Measurements from ENCODE around the gene TARS2. TPM values are rescaled to one million over a fixed set of nuclear protein-coding genes. Genes with fewer than 3 reads are reported as not detected.

Gene TARS2
- total and polyA plus RNA-seq, 7 experiments from 2014 or later, result 28.3 to 39.0 (median 30.6) TPM

DNA sequence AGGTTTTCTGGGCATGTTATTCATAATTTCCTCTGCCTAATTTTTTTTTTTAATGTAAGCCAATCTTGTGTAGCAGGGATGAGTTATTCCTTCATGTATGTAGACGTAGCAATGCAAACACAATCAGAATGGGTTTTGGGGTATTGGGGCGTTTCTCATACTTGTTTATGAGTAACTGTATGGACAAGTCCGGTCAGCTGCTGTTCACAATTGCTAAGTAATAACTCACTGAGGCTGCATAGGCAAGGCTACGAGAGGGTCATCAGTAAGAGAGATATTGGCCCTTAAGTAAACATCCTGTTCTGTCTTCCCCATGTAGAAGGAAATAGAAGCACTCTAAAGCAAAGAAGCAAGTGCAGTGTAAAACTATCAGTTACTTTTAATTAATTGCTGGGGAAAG lies 9.5 kb upstream of the TARS2 start:
- no peak overlapping the region for H3K4me3 Mint-ChIP-seq
- intact Hi-C loops (cut with micrococcal nuclease), result no loop called here
- peak overlapping the region in 8 of 9 donors; percentile 30 to 86 (median 77) for H3K27ac Mint-ChIP-seq
- Histone ChIP-seq H3K4me1 (ENCODE audit: control insufficient read depth in 2 of 2, insufficient read depth in 2 of 2, low read length in 2 of 2) (no peaks in the 10 kb centered on the region), H3K27ac (ENCODE audit: low read depth, low read length) (peak overlapping the region; percentile 39), H3K9me3 (ENCODE audit: control insufficient read depth in 2 of 3, low read length in 3 of 3) (no peaks in the 10 kb centered on the region), H3K36me3 (ENCODE audit: control insufficient read depth in 2 of 3, insufficient read depth in 3 of 3, low read length in 3 of 3) (peaks cover 0 to 12% (median 0%) of the 10 kb centered on the region in 3 experiments), H3K27me3 (ENCODE audit: control insufficient read depth in 2 of 2, insufficient read depth in 2 of 2, low read length in 2 of 2) (no peaks in the 10 kb centered on the region), H3K4me3 (ENCODE audit: low read length) (no peak overlapping the region)
- no peaks in the 10 kb centered on the region for H3K36me3 Mint-ChIP-seq
- peak; percentile 14 for ATAC-seq
- H3K27me3 Mint-ChIP-seq, result no peaks in the 10 kb centered on the region
- H3K4me1 Mint-ChIP-seq, result peaks cover 2 to 21% (median 16%) of the 10 kb centered on the region in 7 donors
- no peak for DNase-seq
- H3K9me3 Mint-ChIP-seq, result peaks cover 0 to 5% (median 0%) of the 10 kb centered on the region in 11 donors
- CTCF ChIA-PET, result no interaction called here
- POLR2A ChIA-PET, result no interaction called here

DNA sequence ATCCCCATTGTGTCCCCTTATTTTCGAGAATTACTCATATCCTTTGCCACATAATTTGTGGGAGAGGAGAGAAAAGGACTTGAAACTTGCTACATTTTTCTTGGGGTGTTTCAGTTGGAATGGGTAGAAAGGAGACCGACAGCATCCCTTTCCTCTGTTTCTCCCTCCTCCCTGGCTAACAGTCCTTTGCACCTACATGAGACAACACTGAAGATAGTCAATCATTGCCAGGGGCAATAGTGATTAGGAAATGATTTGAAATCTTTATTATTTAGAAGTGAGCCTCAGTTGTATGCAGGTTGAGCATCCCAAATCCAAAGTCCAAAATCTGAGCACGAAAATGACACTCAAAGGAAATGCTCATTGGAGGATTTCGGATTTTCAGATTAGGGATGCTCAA lies 7.8 kb upstream of the TARS2 start:
- H3K4me1 Mint-ChIP-seq, result peaks cover 0 to 21% (median 16%) of the 10 kb centered on the region in 7 donors
- Histone ChIP-seq H3K27me3 (ENCODE audit: control insufficient read depth in 2 of 2, insufficient read depth in 2 of 2, low read length in 2 of 2) (no peaks in the 10 kb centered on the region), H3K4me3 (ENCODE audit: low read length) (no peak overlapping the region), H3K4me1 (ENCODE audit: control insufficient read depth in 2 of 2, insufficient read depth in 2 of 2, low read length in 2 of 2) (no peaks in the 10 kb centered on the region), H3K36me3 (ENCODE audit: control insufficient read depth in 2 of 3, insufficient read depth in 3 of 3, low read length in 3 of 3) (peaks cover 0 to 4% (median 0%) of the 10 kb centered on the region in 3 experiments), H3K9me3 (ENCODE audit: control insufficient read depth in 2 of 3, low read length in 3 of 3) (no peaks in the 10 kb centered on the region), H3K27ac (ENCODE audit: low read depth, low read length) (no peak overlapping the region)
- peaks cover 0 to 4% (median 0%) of the 10 kb centered on the region in 11 donors for H3K9me3 Mint-ChIP-seq
- intact Hi-C loops (cut with micrococcal nuclease), result no loop called here
- ChIA-PET CTCF (interaction anchor here (0.6 kb wide), 1 partner anchor 1141 kb away, joined by 3 read pairs; no protein-coding TSS in a partner anchor), POLR2A (no interaction called here)
- H3K27me3 Mint-ChIP-seq, result no peaks in the 10 kb centered on the region
- peak overlapping the region in 3 of 9 donors; percentile 2 to 60 (median 38) for H3K27ac Mint-ChIP-seq
- DNase-seq (no peak), ATAC-seq (no peak)
- H3K4me3 Mint-ChIP-seq, result no peak overlapping the region
- no peaks in the 10 kb centered on the region for H3K36me3 Mint-ChIP-seq

DNA sequence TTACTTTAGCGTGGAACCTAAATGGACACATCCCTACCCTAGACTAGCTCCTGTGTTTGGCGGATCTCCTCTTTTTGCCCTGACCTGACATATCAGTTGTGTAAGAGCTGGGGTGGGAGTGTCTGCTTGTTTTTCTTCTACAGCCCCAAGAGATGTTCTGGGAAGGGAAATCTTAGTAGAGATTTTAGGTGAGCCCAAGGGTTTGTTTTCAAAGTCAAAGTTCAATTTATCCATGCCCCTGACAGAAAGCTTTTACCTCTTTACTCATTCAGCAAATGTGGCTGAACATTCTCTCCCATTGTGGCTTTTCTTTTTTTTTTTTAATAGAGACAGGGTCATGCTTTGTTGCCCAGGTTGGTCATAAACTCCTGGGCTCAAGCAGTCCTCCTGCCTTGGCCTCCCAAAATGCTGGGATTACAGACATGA lies 7.3 kb upstream of the TARS2 start:
- no peaks in the 10 kb centered on the region for H3K9me3 ChIP-seq (ENCODE audit: control insufficient read depth in 2 of 3, low read length in 3 of 3)
- intact Hi-C loops (cut with micrococcal nuclease), result loop anchor here in 1 of 2 donors (10.0 kb wide), 1 partner anchor 495 kb away; the partner anchor contains the start of gene CERS2
- no peak overlapping the region for H3K27ac ChIP-seq (ENCODE audit: low read depth, low read length)
- Mint-ChIP-seq H3K4me3 (no peak overlapping the region), H3K27ac (peak overlapping the region in 4 of 9 donors; percentile 3 to 60 (median 24)), H3K4me1 (peaks cover 0 to 19% (median 13%) of the 10 kb centered on the region in 7 donors), H3K9me3 (peaks cover 0 to 4% (median 0%) of the 10 kb centered on the region in 11 donors), H3K36me3 (no peaks in the 10 kb centered on the region), H3K27me3 (no peaks in the 10 kb centered on the region)
- DNase-seq, result no peak
- H3K4me1 ChIP-seq (ENCODE audit: control insufficient read depth in 2 of 2, insufficient read depth in 2 of 2, low read length in 2 of 2), result no peaks in the 10 kb centered on the region
- H3K27me3 ChIP-seq (ENCODE audit: control insufficient read depth in 2 of 2, insufficient read depth in 2 of 2, low read length in 2 of 2), result no peaks in the 10 kb centered on the region
- CTCF ChIA-PET, result interaction anchor here (0.6 kb wide), 1 partner anchor 62 kb away, joined by 3 read pairs; no protein-coding TSS in a partner anchor
- H3K4me3 ChIP-seq (ENCODE audit: low read length), result no peak overlapping the region
- H3K36me3 ChIP-seq (ENCODE audit: control insufficient read depth in 2 of 3, insufficient read depth in 3 of 3, low read length in 3 of 3), result no peaks in the 10 kb centered on the region
- POLR2A ChIA-PET, result interaction anchor here (0.5 to 0.7 kb wide), 2 partner anchors 118 to 1283 kb away, joined by 3 to 5 read pairs; partner anchors contain the start of gene MRPL9
- ATAC-seq, result no peak

DNA sequence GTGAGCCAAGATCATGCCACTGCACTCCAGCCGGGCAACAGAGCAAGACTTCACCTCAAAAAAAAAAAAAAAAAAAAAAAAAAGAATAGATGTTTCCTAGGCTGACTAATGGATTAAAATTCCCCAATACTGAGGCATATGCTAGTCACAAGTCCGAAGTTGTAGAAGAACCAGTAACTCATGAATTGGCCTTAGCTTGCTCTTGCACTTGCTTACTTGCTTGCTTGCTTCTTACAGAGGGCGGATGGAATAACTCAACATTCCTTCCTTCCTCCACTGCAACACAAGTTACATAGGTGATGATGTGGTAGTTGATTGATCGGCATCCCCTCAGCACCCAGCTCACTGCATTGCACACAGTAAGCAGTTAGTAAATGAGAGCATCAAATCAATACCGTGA lies 2.8 kb upstream of the TARS2 start:
- peaks cover 5 to 28% (median 25%) of the 10 kb centered on the region in 7 donors for H3K4me1 Mint-ChIP-seq
- DNase-seq, result no peak

DNA sequence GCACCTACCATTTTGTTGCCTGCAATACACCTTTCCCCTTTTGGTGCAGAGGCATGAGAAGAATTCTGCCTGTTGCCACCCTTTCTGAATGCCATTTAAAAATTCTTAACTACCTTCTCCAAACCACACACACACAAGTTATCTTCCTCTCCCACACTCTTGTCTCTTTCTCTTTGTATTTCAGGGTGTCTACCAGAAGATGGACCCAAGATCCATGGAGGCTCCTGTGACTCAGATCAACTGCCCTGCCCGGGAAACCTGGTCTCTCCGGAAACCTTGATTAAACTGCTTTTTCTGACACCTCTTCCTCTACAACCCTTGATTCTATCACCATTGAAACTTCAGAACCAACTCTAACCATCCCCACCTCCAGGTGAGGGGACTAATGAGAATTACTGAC lies 2.4 kb upstream of the TARS2 start:
- no peak for ATAC-seq
- Histone ChIP-seq H3K4me3 (ENCODE audit: low read length) (no peak overlapping the region), H3K27ac (ENCODE audit: low read depth, low read length) (no peak overlapping the region), H3K27me3 (ENCODE audit: control insufficient read depth in 2 of 2, insufficient read depth in 2 of 2, low read length in 2 of 2) (no peaks in the 10 kb centered on the region), H3K4me1 (ENCODE audit: control insufficient read depth in 2 of 2, insufficient read depth in 2 of 2, low read length in 2 of 2) (peaks cover 4 to 8% of the 10 kb centered on the region in 2 donors), H3K9me3 (ENCODE audit: control insufficient read depth in 2 of 3, low read length in 3 of 3) (no peaks in the 10 kb centered on the region), H3K36me3 (ENCODE audit: control insufficient read depth in 2 of 3, insufficient read depth in 3 of 3, low read length in 3 of 3) (peaks cover 0 to 10% (median 0%) of the 10 kb centered on the region in 3 experiments)
- peaks cover 0 to 7% (median 4%) of the 10 kb centered on the region in 5 donors for H3K36me3 Mint-ChIP-seq
- DNase-seq, result no peak
- peaks cover 5 to 26% (median 21%) of the 10 kb centered on the region in 7 donors for H3K4me1 Mint-ChIP-seq
- H3K27ac Mint-ChIP-seq, result peak overlapping the region in 4 of 9 donors; percentile 4 to 56 (median 16)
- intact Hi-C loops (cut with micrococcal nuclease), result loop anchor here (5.0 to 10.0 kb wide), 2 partner anchors 77 to 490 kb away; partner anchors contain the start of gene CERS2 (in 1 of the 2)
- H3K4me3 Mint-ChIP-seq, result peak overlapping the region in 7 of 10 donors; percentile 0 to 66 (median 54)
- ChIA-PET POLR2A (interaction anchor here (0.9 to 1.4 kb wide), 2 partner anchors 14 to 145 kb away, joined by 3 to 4 read pairs; partner anchors contain the start of gene ENSA), CTCF (no interaction called here)
- H3K9me3 Mint-ChIP-seq, result peaks cover 0 to 2% (median 0%) of the 10 kb centered on the region in 11 donors
- H3K27me3 Mint-ChIP-seq, result no peaks in the 10 kb centered on the region

More for the DNA sequence above, 2.8 kb upstream of the TARS2 start:
- POLR2A ChIA-PET, result interaction anchor here (0.5 to 1.4 kb wide), 2 partner anchors 14 to 29 kb away, joined by 3 to 4 read pairs; no protein-coding TSS in a partner anchor
- Histone ChIP-seq H3K27me3 (ENCODE audit: control insufficient read depth in 2 of 2, insufficient read depth in 2 of 2, low read length in 2 of 2) (no peaks in the 10 kb centered on the region), H3K4me1 (ENCODE audit: control insufficient read depth in 2 of 2, insufficient read depth in 2 of 2, low read length in 2 of 2) (peaks cover 4 to 8% of the 10 kb centered on the region in 2 donors), H3K36me3 (ENCODE audit: control insufficient read depth in 2 of 3, insufficient read depth in 3 of 3, low read length in 3 of 3) (peaks cover 0 to 8% (median 0%) of the 10 kb centered on the region in 3 experiments), H3K27ac (ENCODE audit: low read depth, low read length) (no peak overlapping the region), H3K4me3 (ENCODE audit: low read length) (no peak overlapping the region), H3K9me3 (ENCODE audit: control insufficient read depth in 2 of 3, low read length in 3 of 3) (no peaks in the 10 kb centered on the region)
- H3K36me3 Mint-ChIP-seq, result peaks cover 0 to 7% (median 3%) of the 10 kb centered on the region in 5 donors
- H3K9me3 Mint-ChIP-seq, result peaks cover 0 to 2% (median 0%) of the 10 kb centered on the region in 11 donors
- no peak overlapping the region for H3K4me3 Mint-ChIP-seq
- no peak for ATAC-seq
- H3K27me3 Mint-ChIP-seq, result no peaks in the 10 kb centered on the region
- CTCF ChIA-PET, result no interaction called here
- H3K27ac Mint-ChIP-seq, result no peak overlapping the region
- intact Hi-C loops (cut with micrococcal nuclease), result loop anchor here in 1 of 2 donors (10.0 kb wide), 1 partner anchor 490 kb away; the partner anchor contains the start of gene CERS2

DNA sequence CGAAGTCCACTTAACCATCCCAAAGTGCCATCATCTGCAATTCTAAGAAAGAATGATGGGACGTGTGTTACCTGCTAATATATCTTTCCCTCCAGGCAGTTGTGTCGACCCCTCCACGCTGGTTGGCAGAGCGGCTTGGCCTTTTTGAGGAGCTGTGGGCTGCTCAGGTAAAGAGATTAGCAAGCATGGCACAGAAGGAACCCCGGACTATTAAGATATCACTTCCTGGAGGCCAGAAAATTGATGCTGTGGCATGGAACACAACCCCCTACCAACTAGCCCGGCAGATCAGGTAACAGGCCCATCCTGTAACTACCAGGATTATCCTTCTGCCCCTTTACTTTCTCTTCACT lies 520 bp downstream of the TARS2 start:
- peaks cover 5 to 33% (median 8%) of the 10 kb centered on the region in 3 experiments for H3K36me3 ChIP-seq (ENCODE audit: control insufficient read depth in 2 of 3, insufficient read depth in 3 of 3, low read length in 3 of 3)
- H3K27ac ChIP-seq (ENCODE audit: low read depth, low read length), result peak overlapping the region; percentile 83
- H3K27ac Mint-ChIP-seq, result peak overlapping the region; percentile 92 to 100 (median 99)
- peaks cover 4 to 8% of the 10 kb centered on the region in 2 donors for H3K4me1 ChIP-seq (ENCODE audit: control insufficient read depth in 2 of 2, insufficient read depth in 2 of 2, low read length in 2 of 2)
- no peak for DNase-seq
- ATAC-seq, result no peak
- peak overlapping the region; percentile 91 to 100 (median 96) for H3K4me3 Mint-ChIP-seq
- POLR2A ChIA-PET, result interaction anchor here (0.6 to 2.7 kb wide), 10 partner anchors 8 to 489 kb away, joined by 3 to 20 read pairs (median 4); partner anchors contain the start of genes FALEC and RPRD2
- peak overlapping the region; percentile 95 for H3K4me3 ChIP-seq (ENCODE audit: low read length)
- no peaks in the 10 kb centered on the region for H3K27me3 Mint-ChIP-seq
- intact Hi-C loops (cut with micrococcal nuclease), result loop anchor here (1.0 to 10.0 kb wide), 12 partner anchors 23 to 859 kb away; partner anchors contain the start of genes FALEC (in 2 of the 2), ARNT (in 1 of the 2), CERS2 (in 1 of the 2) and ENSA (in 1 of the 2)
- no peaks in the 10 kb centered on the region for H3K27me3 ChIP-seq (ENCODE audit: control insufficient read depth in 2 of 2, insufficient read depth in 2 of 2, low read length in 2 of 2)
- peaks cover 4 to 21% (median 16%) of the 10 kb centered on the region in 5 donors for H3K36me3 Mint-ChIP-seq
- H3K4me1 Mint-ChIP-seq, result peaks cover 5 to 28% (median 20%) of the 10 kb centered on the region in 7 donors
- H3K9me3 Mint-ChIP-seq, result no peaks in the 10 kb centered on the region
- CTCF ChIA-PET, result interaction anchor here (0.6 to 1.1 kb wide), 2 partner anchors 31 to 45 kb away, joined by 3 to 4 read pairs; no protein-coding TSS in a partner anchor
- no peaks in the 10 kb centered on the region for H3K9me3 ChIP-seq (ENCODE audit: control insufficient read depth in 2 of 3, low read length in 3 of 3)

Data from naive thymus-derived CD4-positive, alpha-beta T cell (primary cell).